Activated CD4-positive, alpha-beta T cell treated with anti-CD3 and anti-CD28 coated beads, Interleukin-2, amount 50 U/mL, for 48 hours (primary cell): ENCODE data around the gene LDLRAD1.
"Not testable (repeated sequence)": the region's sequence is repeated elsewhere in the genome, so short reads cannot be mapped to it uniquely, and the experiment has no call there.

Experiments used
- DNase-seq, 2 experiments: peaks; one replicate each; pipeline ENCODE4 v3.0.0-alpha.2; 2020

LDLRAD1 gene

DNA sequence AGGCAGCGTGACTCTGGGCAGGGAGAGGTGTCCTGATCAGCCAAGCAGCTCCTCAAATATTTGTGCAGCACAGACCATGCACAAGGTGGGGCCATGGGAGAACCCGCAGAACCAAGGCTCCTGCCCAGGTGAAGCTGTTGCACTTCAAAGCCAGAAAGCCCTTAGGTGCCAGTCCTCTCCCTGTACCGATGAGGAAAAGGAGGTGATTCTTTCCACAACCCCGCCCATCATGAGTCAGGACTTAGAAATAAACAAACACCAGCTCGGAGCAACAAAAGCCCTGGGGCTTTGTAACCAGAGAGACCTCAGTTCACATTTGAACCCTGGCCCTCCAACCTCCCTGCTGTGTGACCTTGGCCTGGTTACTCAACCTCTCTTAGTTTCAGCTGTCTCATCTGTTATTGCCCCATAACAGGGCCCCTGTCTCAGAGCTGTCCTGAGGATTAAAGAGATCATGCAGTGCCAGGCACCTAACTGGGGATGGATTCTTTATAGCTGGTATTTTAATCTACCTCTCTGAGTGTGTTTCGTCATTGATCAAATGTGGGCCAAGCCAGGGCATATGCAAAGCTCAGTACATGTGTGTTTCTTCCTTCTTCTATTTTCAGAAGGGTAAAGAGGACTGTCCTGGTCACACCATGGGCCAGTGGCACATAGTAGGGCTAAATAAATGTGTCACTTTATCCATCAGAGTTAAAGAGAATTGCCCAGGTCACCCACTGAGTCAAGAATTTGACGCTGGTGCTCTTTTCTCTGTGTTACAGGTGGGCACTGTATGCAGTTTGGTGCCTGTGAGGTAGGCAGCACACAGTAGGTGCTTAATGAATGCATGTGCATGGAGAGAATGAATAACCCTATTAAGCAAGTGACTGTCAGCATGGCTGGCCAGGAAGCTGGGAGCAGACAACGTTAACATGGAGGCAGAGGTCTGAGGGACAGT, 1.4 kb downstream of the LDLRAD1 start:
- no peak for DNase-seq

- no peak for DNase-seq
Measured at GRCh38 chr1:54014009-54014629, 3.9 kb downstream of the LDLRAD1 start.

DNA sequence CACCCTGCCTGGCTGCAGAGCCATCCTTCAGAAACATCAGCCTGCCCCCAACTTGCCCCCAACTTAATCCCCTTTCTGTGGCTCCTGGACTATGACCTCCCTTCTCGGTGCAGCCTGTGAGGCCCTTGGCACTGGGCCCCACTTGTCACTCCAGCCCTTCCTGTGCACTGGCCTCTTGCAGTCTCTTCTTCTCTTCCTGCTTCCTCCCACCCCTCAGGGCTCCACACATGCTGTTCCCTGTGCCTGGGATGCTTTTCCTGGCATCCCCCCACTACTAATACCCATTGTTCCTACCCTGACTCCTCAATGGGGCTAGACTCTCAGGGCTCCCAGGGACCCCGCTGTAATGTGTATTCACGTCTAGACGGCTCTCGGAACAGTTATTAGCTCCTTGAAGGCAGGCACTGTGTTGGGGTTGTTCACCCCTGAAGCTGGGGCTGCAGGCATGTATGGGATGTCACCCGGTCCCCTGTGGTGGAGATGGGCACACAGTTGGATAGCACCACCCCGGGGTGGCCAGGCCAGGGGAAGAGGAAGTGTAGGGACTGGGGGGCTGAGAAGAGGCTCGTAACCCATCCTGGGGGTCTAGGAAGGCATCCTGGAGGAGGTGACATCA, 4.5 kb downstream of the LDLRAD1 start:
- no peak for DNase-seq

- no peak for DNase-seq
Measured at GRCh38 chr1:54012863-54013262, 5.1 kb downstream of the LDLRAD1 start.

DNA sequence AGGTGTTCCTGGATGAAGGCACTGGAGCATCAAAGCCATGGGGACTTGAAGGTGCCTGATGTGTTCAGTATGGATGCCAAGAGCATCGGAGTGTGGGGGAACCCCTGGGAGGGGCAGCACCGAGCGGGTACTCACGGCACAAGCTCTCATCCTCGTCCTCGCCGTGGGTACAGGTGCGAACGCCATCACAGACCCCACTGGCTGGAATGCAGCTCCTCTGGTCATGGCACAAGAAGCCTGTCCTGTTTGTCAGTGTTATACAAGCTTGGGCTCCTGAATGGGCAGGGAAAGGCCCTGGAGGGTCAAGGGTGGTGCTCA, 6.0 kb downstream of the LDLRAD1 start:
- no peak for DNase-seq

DNA sequence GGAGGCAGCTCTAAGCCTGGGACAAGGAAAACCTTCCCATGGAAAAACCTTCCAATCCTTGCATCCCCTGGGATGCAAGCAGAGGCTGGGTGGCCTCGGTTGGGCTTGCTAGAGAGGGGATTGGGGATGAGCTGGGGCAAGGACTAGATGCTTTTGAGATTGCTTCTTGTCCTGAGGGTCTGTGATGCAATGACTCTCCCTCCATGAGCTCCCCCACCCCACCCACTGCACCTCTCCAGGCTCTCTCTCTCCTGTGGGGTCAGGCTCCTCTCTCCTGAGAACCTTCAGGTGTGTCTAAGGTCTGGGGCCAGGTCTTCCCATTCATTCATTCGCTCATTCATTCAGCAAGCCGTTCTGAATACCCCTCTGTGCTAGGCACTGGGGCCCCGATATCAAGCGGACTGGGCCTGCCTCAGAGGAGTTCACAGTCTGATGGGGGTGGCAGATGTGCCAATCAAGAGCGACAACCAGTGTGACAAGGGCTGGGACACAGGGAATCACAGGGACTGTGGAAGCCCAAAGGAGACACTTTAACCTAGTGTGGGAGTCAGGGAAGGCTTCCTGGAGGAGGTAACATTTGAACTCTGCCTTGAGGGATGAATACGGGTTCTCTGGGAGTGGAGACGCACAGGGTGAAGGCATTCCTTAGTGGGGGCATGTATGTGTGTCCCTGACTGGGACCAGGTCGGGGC, 6.5 kb downstream of the LDLRAD1 start:
- DNase-seq, result no peak

DNA sequence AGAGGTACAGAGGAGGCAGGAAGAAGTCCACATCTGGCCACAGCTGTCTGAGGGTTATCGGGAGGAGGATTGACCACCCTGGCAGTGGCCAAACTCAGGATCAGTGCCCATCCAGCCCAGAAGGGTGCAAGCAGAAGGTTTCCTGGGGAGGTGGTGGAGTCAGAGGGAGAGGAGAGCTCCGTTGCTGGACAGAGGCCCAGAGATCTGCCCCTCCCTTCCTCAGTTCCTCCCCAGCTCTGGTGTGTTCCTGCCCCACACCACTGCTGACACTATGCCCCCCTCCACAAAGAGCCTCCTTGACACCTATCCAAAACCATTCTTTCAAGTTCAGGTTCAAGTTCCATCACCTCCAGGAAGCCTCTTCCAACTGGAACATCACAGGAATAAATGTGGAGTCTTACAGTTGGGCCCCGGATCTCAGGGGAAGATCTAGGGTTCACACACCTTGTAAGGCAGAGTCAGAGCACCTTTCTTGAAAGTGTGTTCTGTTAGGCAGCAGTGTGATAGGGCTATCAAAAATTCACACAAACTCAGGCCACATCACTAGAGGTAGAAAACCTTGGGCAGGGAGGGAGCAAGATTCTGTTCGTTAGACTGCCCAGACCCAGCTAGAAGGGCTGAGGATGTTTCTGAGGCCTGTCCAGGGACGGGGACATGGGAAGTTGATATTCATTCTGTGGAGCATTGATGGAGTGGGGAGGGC, 7.4 kb downstream of the LDLRAD1 start:
- no peak for DNase-seq

DNA sequence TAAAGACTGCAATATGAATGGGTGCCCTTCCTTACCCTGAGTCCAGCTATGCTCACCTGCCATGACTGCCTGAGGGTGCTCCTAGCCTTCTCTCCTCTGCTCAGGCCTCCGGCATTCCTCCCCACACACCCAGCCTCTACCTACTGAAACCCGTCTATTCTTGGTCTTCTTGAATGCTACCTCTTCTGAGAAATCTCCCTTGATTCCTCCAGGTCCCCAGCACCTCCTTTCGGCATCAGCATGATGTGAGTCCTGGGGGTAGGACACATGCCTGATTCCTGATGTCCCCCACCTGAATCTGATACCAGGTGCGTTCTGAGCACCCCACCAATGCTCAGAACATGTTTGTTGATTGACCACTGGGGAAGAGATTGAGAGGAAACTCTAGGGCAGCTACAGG, 8.6 kb downstream of the LDLRAD1 start:
- DNase-seq, result no peak

- no peak for DNase-seq
Measured at GRCh38 chr1:54008876-54009275, 9.1 kb downstream of the LDLRAD1 start.

DNA sequence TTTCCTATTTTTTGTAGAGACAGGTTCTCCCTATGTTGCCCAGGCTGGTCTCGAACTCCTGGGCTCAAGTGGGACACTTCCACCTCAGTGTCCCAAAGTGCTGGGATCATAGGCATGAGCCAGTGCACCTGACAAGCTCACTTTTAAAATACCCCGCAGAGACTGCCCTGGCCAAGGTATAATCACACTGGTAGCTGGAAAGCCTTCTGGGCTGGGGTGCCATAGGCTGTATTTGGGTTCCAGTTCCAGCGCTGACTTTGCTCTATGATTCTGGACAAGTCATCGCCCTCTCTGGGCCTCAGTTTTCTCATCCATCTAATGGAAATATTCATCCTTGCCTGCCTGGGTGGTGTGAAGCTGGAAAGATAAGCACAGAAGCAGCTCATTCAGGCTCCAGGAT, 10.4 kb downstream of the LDLRAD1 start:
- DNase-seq, result no peak

DNA sequence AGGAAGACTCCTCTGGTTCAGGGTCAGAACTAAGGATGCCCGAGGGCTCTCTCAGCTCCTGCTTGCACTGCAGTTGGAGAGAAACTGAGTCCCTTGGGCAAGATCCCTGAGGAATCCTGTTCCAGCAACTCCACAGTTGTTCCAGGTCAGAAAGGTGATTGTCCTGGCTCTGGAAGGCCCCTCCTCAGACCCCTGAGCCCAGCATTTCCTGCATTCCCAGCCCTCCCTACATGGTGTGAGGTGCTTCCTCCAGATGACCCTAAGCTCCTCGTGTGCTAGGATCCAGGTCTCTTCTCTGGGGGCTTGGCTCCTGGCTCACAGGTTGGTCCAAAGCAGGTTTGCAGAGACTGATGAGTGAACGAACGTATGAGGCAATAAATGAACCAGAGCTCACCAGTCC, 11.5 kb downstream of the LDLRAD1 start:
- no peak for DNase-seq

GRCh38 chr1:54004481-54005049, 13.4 kb downstream of the LDLRAD1 start:
- DNase-seq, result no peak

- not testable (repeated sequence) for DNase-seq
Measured at GRCh38 chr1:54003750-54004480, 14.1 kb downstream of the LDLRAD1 start.

- no peak for DNase-seq
Measured at GRCh38 chr1:54003249-54003646, 14.7 kb downstream of the LDLRAD1 start.

- DNase-seq, result no peak
Measured at GRCh38 chr1:54002544-54003248, 15.3 kb downstream of the LDLRAD1 start.

GRCh38 chr1:54001591-54001990, 16.4 kb downstream of the LDLRAD1 start:
- DNase-seq, result no peak

DNA sequence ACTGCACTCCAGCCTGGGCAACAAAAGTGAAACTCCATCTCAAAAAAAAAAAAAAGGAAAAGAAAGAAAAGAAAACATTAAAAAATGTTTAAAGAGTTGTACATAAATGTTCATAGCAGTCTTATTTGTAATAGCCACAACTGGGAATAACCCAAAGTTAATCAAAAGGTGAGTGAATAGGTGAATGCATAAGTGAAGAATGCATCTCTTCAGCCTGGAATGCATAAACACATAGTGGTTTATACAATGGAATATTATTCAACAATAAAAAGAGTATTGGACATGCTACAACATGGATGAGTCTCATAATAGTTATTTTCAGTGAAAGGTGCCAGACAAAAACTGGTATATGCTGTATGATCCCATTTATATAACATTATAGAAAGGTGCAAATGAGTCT, 18.1 kb downstream of the LDLRAD1 start:
- no peak for DNase-seq

- DNase-seq, result no peak
Measured at GRCh38 chr1:53998223-53998622, 19.8 kb downstream of the LDLRAD1 start.

- DNase-seq, result no peak
Measured at GRCh38 chr1:53995683-53996082, 22.3 kb downstream of the LDLRAD1 start.

DNA sequence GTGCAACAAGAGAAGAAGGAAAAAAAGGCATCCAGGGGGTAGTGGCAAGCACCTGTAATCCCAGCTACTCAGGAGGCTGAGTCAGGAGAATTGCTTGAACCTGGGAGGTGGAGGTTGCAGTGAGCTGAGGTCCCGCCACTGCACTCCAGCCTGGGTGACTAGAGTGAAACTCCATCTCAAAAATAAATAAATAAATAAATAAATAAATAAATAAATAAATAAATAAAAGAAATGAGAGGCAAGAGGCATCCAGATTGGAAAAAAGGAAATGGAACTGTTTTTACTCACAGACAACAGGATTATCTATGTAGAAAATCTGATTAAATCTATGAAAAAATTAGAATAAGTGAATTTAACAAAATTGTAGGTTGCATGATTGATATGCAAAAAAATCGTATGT, 23.5 kb downstream of the LDLRAD1 start:
- DNase-seq, result not testable (repeated sequence)
